NCI-H2029 treated with DMSO at 0.1 percent for 48 hours (cell line): Measurements from ENCODE around the gene TMEM238.
A peak's percentile ranks its signal among the peaks of the same experiment; 100 is the strongest.
"Not testable (repeated sequence)": the region's sequence is repeated elsewhere in the genome, so short reads cannot be mapped to it uniquely, and the experiment has no call there.

Source experiments
- DNase-seq: peaks from one replicate; lab custom pipeline; 2025; lab: John Stamatoyannopoulos, UW

Gene TMEM238

DNA sequence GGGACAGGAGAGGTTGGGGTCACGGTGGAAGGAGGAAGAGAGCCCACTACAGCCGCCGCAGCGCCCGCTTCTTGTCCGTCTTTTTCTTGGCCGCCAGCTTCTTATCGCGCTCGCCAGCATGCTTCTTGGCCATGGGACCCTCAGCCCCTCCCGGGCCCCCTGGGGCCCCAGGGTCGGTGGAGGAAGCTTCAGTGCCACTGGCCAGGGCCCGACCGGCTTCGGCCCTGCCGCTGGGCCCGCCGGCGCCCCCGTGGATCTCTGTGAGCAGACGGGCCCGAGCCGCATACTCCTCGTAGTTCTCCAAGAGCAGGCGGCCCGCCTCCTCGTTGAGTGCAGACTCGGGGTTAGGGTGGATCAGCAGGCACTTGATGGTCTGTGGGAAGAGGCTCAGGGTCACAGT, 17.3 kb upstream of the TMEM238 start:
- DNase-seq, result not testable (repeated sequence)

DNA sequence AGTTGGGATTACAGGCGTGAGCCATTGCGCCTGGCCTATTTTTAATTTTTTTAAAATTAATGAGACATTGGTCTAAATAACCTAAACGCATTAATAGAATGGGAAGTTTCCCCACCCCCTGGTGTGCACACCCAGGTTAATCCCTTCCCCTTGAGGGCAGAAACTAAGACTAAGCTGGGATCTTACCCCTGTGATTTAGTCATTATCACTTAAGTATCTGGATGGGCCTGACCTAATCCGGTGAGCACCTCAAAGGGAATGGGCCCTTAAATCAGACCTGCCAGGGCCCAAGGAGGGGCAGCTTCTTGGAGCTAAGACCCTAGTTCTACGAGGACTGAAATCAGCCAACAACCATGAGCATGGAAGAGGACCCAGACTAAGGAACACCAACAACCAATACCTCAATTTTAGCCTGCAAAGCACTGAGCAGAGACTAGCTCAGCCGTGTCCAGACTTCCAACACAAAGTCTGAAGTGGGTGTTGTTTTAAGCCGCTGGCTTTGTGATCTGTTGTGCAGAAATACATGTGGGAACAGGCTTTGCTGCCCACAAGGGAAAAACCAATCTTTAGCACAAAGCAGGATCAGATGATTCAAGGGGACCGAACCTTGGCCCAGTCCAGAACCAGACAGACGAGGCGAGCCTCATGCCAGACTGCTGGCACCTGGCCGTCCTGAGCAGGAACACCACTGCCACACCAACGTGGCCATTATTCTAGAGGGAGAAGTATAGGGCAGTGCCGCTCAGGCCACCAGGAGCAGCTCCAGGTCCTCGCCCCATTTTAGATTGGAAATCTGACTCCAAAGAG, 16.4 kb upstream of the TMEM238 start:
- no peak for DNase-seq

DNA sequence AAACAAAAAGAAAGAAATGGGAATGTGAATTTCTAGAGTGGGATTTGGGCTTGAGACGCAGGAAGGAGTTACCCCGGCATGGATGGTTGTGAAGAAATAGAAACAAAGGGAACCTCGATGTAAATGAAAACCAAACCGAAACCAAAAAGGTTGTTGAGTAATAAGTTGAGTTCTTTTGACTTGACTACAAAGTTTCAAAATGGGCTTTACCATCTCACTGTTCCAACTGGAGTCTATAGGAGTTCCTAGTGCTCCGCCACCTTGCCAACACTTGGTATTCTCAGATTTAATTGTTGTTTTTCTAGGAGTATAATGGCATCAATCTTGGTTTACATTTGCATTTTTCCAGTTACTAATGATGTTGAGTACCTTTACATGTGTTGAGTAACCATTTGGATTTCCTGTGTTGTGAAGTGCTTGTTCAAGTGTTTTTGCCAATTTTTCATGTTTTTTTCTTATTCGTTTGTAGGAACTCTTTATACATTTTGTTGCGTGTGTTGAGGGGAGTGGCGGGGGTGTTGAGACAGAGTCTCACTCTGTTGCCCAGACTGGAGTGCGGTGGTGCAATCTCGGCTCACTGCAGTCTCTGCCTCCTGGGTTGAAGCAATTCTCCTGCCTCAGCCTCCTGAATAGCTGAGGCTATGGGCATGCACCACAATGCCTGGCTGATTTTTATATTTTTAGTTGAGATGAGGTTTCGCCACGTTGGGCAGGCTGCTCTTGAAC, 14.3 kb upstream of the TMEM238 start:
- no peak for DNase-seq

DNA sequence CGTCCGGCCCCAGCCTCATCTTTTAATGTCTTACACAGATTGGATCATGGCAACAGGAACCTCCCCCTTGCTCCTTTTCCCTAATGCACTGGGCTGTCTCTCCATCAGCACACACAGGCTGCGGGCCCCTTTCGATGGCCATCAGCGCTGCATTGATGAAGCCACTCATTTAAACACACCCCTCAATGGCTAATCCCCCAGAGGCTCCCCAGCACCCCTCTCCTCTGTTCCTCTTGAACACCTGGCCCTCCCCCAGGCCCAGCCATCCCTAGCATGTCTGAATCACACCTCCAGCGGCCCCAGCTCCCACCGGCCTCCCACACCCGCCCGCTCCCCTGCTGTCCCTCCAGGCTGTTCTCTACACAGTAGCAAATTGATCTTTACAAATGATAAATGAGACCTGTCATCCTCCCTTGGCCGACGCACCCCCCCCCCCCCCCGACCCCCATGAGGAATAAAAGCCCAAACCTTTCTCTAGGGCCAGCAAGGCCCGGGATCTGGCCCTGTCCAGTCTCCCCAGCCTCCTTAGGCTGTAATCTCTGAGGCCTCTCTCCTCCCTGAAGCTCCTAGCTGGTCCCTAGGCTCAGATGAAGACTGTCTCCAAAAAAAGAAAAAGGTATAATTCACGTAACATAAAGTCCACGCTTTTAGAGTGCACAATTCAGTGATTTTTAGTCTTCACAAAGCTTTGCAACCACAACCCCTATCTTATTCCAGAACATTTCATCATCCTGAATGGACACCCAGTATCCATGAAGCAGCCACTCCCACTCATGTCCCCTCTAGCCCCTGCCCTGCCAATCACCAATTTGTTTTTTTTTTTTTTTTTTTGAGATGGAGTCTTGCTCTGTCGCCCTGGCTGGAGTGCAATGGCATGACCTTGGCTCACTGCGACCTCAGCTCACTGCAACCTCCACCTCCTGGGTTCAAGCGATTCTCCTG, 9.0 kb upstream of the TMEM238 start:
- DNase-seq, result no peak

DNA sequence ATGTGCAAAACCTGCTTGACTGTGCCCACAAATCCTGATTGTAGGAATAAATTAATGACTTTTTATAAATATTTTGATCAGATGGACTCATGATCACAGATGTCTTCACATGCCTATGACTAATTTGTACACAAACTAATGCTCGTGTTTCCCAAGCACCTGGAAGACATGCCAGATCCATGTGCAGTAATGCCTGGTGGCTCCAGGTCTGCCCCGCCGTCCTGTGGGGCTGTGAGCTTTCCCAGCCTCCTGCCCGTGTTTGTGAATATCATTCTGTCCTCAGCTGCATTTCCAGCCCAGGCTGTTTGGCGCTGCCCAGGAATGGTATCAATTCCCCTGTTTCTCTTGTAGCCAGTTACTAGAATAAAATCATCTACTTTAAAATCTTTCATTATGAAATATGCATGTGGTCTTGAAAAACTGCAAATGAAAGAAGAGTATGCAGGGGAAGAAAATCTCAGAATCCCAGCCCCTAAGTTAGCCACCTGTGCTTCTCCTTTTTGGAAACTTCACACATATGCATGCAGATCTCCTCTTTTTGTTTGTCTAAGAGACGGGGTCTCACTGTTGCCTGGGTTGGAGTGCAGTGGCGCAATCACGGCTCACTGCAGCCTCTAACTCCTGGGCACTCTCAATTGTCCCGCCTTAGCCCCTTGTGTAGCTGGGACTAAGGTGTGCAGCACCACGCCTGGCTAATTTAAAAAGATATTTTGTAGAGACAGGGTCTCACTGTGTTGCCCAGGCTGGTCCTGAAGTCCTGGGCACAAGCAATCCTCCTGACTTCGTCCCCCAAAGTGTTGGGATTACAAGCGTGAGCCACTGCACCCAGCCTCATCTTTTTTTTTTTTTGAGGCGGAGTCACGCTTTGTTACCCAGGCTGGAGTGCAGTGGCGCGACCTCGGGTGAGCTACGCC, 7.9 kb upstream of the TMEM238 start:
- no peak for DNase-seq

DNA sequence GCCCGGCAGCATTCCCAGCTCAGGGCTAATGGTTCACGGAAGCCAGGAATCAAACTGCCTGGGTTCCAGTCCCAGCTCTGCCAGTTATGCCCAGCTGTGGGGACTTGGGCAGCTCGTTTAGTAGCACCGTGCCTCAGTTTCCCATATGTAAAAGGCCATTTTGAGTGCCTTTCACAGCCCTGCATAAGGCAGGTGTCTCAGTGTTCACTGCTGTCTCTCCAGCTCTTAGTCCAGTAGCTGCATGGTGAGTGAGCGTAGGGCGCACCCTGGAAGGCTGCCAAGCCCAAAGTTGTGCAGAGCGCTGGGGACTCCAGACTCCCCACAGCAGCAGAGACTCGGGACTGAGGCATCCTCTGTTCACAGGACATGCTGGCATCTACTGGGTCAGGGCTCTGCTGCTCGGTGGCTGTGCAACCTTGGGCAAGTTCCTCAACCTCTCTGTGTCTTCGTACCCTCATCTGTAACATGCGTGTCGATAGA, 7.1 kb upstream of the TMEM238 start:
- no peak for DNase-seq

DNA sequence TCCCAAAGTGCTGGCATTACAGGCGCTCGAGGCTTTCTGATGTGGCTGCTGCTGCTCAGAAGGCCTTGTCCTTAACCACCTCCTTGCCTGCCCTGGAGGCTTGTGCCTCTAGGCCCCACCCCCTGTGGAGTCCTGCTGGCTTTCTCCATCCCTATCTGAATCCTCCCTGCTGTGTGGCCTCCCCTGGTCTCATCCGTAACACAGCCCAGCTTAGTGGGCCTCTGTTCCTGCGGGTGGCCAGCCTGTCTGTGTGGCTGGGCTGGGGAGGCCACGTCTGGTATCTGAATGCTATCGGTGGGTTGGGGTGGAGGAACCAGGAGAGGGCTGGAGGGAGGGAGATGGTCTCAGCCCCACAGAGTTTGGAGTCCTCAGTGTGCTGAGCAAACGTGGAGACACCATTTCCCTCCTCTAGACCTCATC, 6.4 kb upstream of the TMEM238 start:
- no peak for DNase-seq

DNA sequence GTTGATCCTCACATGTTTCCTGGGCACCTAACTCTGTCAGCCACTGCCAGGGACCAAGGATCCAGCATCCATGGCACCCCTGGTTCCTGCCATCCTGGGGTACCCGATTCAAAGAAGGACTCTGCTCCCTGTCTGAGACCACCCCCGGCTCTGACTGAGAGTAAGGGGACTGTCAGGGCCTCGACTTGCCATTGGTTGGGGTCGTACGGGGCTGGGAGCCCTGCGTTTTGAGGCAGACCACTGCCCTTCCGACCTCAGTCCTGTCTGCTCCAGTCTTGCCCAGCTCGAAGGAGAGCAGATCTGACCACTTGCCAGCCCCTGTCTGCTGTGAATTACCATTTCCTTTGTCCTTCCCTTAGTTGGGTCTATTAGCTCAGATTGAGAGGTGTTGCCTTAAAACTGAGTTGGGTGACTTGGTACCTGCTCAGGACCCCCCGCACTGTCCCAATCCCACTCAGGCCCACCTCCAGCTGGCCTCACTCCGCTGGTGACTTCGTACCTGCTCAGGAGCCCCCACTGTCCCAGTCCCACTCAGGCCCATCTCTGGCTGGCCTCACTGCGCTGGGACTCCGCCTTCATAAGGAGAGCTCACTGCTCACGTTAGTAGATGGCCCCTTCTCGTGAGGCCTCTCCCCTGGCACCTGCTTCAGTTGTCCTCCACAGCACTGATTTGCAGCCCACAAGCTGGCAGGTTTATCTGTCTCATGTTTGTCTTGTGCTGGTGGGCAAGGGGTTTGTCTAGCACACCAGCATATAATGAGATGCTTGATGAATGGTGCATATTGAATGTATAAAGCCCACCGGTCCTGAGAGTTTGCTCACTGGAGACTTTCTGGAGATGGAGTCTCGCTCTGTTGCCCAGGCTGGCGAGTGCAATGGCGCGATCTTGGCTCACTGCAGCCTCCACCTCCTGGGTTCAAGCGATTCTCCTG, 5.6 kb upstream of the TMEM238 start:
- DNase-seq, result no peak

DNA sequence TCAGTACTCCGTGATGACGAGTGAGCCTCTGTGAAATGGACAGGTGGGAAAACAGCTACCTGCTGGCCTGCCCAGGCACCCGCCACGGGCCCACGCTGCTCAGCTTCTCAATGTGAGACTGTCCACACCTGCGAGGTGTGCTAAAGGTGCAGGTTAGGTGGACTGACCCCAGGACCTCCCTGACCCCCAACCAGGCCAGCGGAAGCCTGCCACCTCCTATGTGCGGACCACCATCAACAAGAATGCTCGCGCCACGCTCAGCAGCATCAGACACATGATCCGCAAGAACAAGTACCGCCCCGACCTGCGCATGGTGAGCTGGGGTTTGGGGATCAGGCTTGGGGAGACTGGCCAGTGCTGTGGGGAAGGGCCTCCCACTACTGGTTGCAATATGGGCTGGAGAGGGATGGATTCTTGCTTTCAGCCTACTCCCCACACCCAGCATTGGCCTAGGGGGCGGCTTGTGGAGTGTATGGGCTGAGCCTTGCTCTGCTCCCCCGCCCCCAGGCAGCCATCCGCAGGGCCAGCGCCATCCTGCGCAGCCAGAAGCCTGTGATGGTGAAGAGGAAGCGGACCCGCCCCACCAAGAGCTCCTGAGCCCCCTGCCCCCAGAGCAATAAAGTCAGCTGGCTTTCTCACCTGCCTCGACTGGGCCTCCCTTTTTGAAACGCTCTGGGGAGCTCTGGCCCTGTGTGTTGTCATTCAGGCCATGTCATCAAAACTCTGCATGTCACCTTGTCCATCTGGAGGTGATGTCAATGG, 3.8 kb upstream of the TMEM238 start:
- DNase-seq, result no peak

DNA sequence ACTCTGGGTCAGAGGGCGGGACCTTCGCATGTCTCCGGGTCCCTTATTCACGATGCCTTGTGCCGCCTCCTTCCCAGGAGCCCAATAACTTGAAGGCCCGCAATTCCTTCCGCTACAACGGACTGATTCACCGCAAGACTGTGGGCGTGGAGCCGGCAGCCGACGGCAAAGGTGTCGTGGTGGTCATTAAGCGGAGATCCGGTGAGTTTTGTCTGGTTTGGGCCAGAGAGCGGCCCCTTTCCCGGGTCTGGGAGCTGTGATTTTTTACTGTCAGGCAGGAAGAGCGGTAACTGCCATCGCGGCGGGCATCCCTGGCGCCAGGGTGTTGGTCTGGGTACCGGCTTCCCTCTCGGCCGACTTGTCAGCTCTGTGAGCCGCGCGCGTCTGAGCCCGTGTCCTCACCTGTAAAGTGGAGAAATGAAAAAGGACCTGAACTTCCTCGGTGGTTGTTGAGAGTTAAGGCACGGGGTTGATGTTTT, 2.4 kb upstream of the TMEM238 start:
- DNase-seq, result no peak

DNA sequence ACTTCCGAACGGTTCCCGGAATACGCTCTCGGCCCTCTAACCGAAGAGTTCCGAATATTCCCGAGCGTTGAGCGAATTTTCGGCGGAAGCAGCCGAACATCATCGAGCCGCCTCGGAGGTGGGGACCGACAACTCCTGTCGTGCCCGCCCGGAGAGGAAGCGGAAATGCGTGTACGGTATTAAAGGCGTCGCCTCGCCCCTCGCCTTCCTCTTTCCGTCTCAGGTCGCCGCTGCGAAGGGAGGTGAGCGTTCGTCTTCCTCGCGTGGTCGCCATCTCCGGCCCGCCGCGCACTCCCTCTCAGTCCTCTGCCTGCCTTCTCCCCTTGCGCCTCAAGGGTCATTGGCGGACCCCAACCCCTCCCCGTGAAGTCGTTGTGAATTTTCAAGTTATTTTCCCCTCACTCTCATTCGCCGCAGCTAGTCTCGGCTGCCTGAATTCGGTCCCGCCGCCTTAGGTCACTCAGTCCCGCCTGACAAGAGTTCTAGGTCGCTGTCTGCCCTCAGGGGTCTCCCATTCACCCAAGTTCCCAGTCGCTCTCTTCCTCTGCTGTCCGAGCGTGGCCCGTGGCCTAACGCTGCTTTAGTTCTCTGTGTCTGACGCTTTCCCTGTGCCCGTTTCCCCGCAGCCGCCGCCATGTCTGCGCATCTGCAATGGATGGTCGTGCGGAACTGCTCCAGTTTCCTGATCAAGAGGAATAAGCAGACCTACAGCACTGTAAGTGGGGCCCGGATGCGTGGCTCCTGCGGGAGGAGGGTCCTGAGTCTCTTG, 1.8 kb upstream of the TMEM238 start, which contains the start of gene RPL28:
Gene RPL28 (plus strand): TSS at position 209 of the 769 bp plus-strand sequence. CDS start 426 bp downstream, at position 635.
- DNase-seq, result peak; percentile 97

DNA sequence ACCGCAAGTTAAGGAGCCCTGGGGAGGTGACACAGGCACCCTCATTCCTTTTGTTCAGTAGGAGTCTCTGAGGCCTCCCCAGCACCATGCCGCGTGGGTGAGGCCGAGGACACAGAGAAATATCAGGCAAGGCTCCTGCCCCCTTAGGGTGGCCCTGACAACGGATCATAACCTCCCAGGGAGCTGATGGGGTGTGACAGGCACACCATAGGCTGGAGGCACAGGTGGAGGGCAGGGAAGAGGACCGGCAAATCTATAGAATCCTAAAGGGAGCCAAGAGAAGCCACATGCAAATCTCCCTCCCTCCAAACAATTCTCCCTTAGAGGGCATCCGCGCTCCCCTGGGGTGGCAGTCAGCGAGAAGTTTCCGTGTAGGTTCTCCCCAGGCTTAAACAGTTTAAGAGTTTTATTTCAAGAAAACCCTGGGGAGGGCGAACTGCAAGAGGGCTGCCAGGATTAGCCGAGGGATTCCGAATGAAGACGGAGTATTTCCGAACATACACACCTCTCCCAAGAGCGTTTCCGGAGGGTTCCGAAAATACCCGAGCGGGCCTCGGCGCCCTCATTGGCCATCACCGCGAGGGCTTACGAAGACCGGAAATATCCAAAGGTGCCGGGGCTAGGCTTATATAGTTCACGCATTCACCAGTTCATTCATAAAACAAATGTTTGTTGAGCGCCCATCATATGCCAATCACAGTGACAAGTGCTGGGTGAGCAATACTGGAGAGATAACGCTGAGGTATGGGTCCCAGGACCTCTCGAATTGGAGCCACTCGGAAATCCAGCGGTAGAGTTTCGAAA, 1.0 kb upstream of the TMEM238 start:
- peak; percentile 97 for DNase-seq

DNA sequence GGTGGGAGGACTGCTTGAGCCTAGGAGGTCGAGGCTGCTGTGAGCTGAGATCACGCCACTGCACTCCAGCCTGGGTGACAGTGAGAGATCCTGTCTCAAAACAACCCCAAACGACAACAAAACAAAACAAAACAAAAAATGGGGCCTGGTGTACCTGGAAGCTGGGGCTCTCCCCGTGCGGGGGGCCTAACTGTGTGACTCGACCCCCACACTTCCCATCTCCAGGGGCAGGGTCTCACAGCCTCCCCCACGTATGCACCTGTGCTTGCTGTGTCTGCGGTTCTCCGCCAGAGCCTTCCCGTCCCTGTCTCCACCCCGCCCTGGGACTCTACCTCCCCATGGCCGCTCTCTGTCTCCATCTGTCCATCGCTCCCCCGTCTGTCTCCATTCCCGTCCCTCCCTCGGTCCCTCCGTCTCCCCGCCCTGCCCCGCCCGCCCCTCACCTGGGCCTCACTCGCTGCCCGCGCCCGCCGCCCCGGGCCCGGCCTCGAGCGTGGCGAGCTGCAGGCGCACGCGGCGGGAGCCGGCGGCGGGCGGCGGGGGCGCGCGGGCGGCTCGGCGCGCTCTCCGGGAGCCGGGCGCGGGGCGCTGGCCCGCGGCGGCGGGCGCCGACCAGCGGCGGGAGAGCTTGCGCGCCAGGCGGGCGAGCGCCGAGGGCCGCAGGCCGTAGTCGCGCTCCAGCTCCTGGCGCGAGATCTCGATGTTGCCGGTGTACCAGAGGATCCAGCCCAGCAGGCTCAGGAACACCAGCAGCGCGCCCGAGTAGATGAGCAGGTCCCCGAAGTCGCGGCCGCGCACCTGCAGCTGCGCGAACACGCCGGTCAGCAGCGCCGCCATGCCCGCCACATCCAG, 587 bp downstream of the TMEM238 start:
- no peak for DNase-seq

DNA sequence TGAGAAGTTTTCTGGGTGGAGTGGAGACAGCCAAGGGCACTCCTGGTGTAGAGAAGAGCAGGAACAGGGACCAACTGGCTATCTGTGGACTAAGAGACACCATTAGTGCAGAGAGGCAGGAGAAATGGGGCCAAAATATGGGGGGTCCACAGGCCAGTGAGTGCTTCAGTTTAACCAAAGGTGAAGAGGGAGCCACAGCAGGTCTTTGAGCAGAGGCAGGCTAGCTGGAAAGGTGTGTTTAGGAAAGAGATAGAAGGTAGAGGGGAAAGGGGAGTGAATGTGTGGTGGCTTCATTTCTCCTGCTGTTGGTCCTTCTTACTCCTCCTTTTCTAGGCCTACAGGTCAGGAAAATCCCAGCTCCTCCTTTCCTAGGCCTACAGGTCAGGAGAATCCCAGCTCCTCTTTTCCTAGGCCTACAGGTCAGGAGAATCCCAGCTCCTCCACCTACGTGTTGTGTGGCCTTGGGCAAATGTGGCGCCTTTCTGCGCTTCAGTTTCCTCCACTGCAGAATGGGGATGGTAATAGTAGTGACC, 1.5 kb downstream of the TMEM238 start:
- DNase-seq, result no peak

DNA sequence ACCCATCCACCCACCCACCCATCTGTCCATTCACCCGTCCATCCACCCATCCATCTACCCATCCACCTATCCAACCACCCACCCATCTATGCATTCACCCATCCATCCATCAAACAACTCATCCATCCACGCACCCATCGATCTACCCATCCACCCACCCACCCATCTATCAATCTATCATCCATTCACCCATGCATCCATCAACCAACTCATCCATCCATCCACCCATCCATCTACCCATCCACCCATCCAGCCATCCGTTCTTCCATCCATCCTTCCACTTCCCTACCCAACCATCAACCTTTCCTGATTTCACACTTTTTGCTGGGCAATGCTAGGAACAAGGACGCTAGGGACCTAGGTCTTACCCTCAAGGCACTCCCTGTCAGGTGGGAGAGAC, 2.1 kb downstream of the TMEM238 start:
- no peak for DNase-seq

DNA sequence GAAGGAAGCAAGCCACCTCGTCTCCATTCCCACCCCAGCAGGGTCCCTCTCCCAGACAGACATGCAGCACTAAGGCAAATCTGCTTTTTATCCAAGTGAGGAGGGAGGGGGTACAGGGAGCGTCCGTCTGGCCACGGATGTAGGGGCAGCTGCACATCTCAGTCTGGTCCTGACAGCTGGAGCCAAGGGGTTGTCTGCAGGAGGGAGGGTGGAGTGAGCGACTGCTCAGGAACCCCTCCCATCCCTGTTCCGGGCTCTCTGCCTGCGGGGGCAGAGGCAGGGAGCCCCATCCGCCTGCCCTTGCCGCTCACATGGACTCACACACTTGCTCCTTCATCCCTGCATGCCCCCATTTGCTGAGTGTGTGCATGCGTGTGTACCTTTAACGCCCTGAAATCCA, 4.9 kb downstream of the TMEM238 start:
- DNase-seq, result no peak
